NCI-H1417 (cell line): Measurements from ENCODE around the gene ZBTB16.

Experiments used
- DNase-seq, 3 experiments: peaks; one replicate each; lab custom pipeline; 2025; lab: John Stamatoyannopoulos, UW

The ZBTB16 gene

GRCh38 chr11:114259551-114259983, 200.1 kb downstream of the ZBTB16 start:
- DNase-seq: peak in 2 of 3 experiments; percentile 96 to 99

GRCh38 chr11:114260077-114260476, 200.6 kb downstream of the ZBTB16 start:
- DNase-seq: peak in 1 of 3 experiments; percentile 59

- no peak for DNase-seq
Observed at GRCh38 chr11:114260483-114260882, 201.0 kb downstream of the ZBTB16 start.

GRCh38 chr11:114261791-114262190, 202.3 kb downstream of the ZBTB16 start:
- DNase-seq: no peak

- peak; percentile 47 to 89 (median 55) for DNase-seq
Observed at GRCh38 chr11:114262681-114263512, 203.4 kb downstream of the ZBTB16 start.

- no peak for DNase-seq
Observed at GRCh38 chr11:114263513-114264170, 204.1 kb downstream of the ZBTB16 start.

GRCh38 chr11:114264381-114264780, 204.9 kb downstream of the ZBTB16 start:
- DNase-seq: no peak

- no peak for DNase-seq
Observed at GRCh38 chr11:114265122-114265878, 205.8 kb downstream of the ZBTB16 start.

GRCh38 chr11:114269498-114269897, 210.0 kb downstream of the ZBTB16 start:
- DNase-seq: no peak

GRCh38 chr11:114270531-114271270, 211.2 kb downstream of the ZBTB16 start:
- DNase-seq: no peak

GRCh38 chr11:114271316-114271715, 211.8 kb downstream of the ZBTB16 start:
- DNase-seq: no peak

- no peak for DNase-seq
Observed at GRCh38 chr11:114272311-114272710, 212.8 kb downstream of the ZBTB16 start.

GRCh38 chr11:114273071-114273470, 213.6 kb downstream of the ZBTB16 start:
- no peak for DNase-seq

- no peak for DNase-seq
Observed at GRCh38 chr11:114273890-114274635, 214.6 kb downstream of the ZBTB16 start.

- DNase-seq: no peak
Observed at GRCh38 chr11:114274637-114275036, 215.1 kb downstream of the ZBTB16 start.

GRCh38 chr11:114275280-114275679, 215.8 kb downstream of the ZBTB16 start:
- no peak for DNase-seq

GRCh38 chr11:114276077-114276476, 216.6 kb downstream of the ZBTB16 start:
- DNase-seq: no peak

GRCh38 chr11:114277637-114278341, 218.3 kb downstream of the ZBTB16 start:
- no peak for DNase-seq

GRCh38 chr11:114278342-114279065, 219.0 kb downstream of the ZBTB16 start:
- DNase-seq: no peak
